Common myeloid progenitor, CD34-positive (primary cell): Measurements from ENCODE around the gene VKORC1L1.

Experiments
- CTCF ChIA-PET: fragments of 350-600 bp; sonication (Branson Sonifier 250); formaldehyde crosslinking; loops from one replicate; lab custom pipeline; 2021; ENCODE audit warnings: antibody characterized with exemption; lab: Charles Lee
- POLR2A ChIA-PET: fragments of 350-600 bp; sonication (Branson Sonifier 250); formaldehyde crosslinking; loops from one replicate; lab custom pipeline; 2021; ENCODE audit warnings: antibody characterized with exemption; lab: Charles Lee
- DNase-seq, 3 donors: peaks; one replicate each; pipeline versions ENCODE4 v3.0.0 to v3.0.0-alpha.2; 2013
- H3K27ac ChIP-seq, 2 experiments: 1 replicate in 1 of 2; 2 replicates in 1 of 2; pipeline ENCODE4 v1.7.0; 2013; ENCODE audit warnings: inconsistent platforms in 2 of 2, low read length in 2 of 2, mild to moderate bottlenecking in 2 of 2, low read depth in 1 of 2, moderate library complexity in 1 of 2; ENCODE audit not compliant: severe bottlenecking in 2 of 2, insufficient read depth in 1 of 2, poor library complexity in 1 of 2
- H3K27me3 ChIP-seq, 5 experiments: replicated peaks in 2 of 5; 1 replicate in 3 of 5; 2 replicates in 2 of 5; pipeline versions ENCODE4 v1.6.1 to v1.7.0; 2013; ENCODE audit warnings: low read length in 4 of 5, mild to moderate bottlenecking in 2 of 5, moderate library complexity in 2 of 5, inconsistent platforms in 1 of 5; ENCODE audit not compliant: insufficient read depth in 5 of 5, control insufficient read depth in 4 of 5
- H3K36me3 ChIP-seq, 4 experiments: 1 replicate in 2 of 4; 2 replicates in 2 of 4; pipeline versions ENCODE4 v1.6.1 to v1.7.0; 2013; ENCODE audit warnings: low read length in 3 of 4, control low read depth in 1 of 4, mild to moderate bottlenecking in 1 of 4; ENCODE audit not compliant: control insufficient read depth in 4 of 4, insufficient read depth in 4 of 4
- H3K4me1 ChIP-seq, 4 experiments: 1 replicate in 3 of 4; 2 replicates in 1 of 4; pipeline versions ENCODE4 v1.6.1 to v1.7.1; 2013; ENCODE audit warnings: low read length in 3 of 4, mild to moderate bottlenecking in 3 of 4, control low read depth in 1 of 4, inconsistent platforms in 1 of 4, moderate library complexity in 1 of 4; ENCODE audit not compliant: control insufficient read depth in 4 of 4, insufficient read depth in 4 of 4; ENCODE audit errors: control extremely low read depth in 1 of 4
- H3K4me3 ChIP-seq, 7 experiments: 1 replicate in 4 of 7; 2 replicates in 3 of 7; pipeline versions ENCODE4 v1.5.1 to v1.7.0; 2013; ENCODE audit warnings: mild to moderate bottlenecking in 7 of 7, low read length in 6 of 7, moderate library complexity in 6 of 7, inconsistent platforms in 2 of 7, low read depth in 2 of 7, control low read depth in 1 of 7; ENCODE audit not compliant: insufficient read depth in 4 of 7, control insufficient read depth in 1 of 7; ENCODE audit errors: extremely low read depth in 1 of 7
- H3K9me3 ChIP-seq, 5 experiments: 1 replicate in 4 of 5; 2 replicates in 1 of 5; pipeline versions ENCODE4 v1.6.1 to v1.7.1; 2013; ENCODE audit warnings: low read length in 4 of 5, mild to moderate bottlenecking in 2 of 5, inconsistent platforms in 1 of 5, low read depth in 1 of 5, moderate library complexity in 1 of 5; ENCODE audit not compliant: control insufficient read depth in 4 of 5, insufficient read depth in 2 of 5; ENCODE audit errors: control extremely low read depth in 1 of 5
- whole genome bisulfite sequencing: methylation state at CpG from one replicate; pipeline ENCODE4 v1.1.5; 2013; ENCODE audit not compliant: insufficient coverage; 5-methylcytosine and 5-hydroxymethylcytosine counted together

The VKORC1L1 gene

DNA sequence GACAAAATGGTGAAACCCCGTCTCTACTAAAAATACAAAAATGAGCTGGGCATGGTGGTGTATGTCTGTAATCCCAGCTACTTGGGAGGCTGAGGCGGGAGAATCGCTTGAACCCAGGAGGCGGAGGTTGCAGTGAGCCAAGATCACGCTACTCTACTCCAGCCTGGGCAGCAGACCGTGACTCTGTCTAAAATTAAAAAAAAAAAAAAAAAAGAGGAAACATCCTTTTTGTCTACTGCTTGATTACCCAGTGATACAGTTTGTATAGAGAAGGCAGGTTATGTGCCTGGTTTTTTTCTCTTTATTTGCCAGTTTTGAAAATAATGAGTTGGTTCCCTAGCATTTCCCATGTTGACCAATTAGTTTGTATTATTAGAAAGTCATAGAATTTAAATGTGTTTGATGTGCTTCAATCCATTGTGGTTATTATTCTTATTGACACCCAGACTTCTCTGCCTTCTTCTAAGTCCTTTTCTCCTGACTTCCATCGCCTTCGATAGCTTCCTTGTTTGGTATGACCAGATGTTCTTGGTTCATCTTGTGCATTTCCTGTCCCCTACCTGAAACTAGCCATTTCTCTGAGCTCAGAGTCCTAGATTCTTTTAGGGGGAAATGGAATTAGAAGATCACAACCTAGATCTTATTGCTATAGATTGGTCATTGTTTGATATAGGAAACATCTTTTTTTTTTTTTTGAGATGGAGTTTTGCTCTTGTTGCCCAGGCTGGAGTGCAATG, 43.2 kb downstream of the VKORC1L1 start:
- no peaks in the 10 kb centered on the region for H3K27me3 ChIP-seq
- DNase-seq, result no peak
- no peak overlapping the region for H3K27ac ChIP-seq
- H3K9me3 ChIP-seq, result no peaks in the 10 kb centered on the region
- no peak overlapping the region for H3K4me3 ChIP-seq
- CTCF ChIA-PET, result no interaction called here
- H3K4me1 ChIP-seq, result no peaks in the 10 kb centered on the region
- POLR2A ChIA-PET, result interaction anchor here (0.6 kb wide), 1 partner anchor 199 kb away, joined by 5 read pairs; the partner anchor contains the start of gene CRCP
- peaks cover 2 to 15% (median 3%) of the 10 kb centered on the region in 4 experiments for H3K36me3 ChIP-seq
- WGBS, result 96% methylated on average over 3 of the region's 8 CpGs

GRCh38 chr7:65923316-65923715, 50.4 kb downstream of the VKORC1L1 start:
- no peak for DNase-seq
- Histone ChIP-seq H3K27ac (no peak overlapping the region), H3K9me3 (no peaks in the 10 kb centered on the region), H3K36me3 (peaks cover 0 to 7% (median 4%) of the 10 kb centered on the region in 4 experiments), H3K4me1 (no peaks in the 10 kb centered on the region), H3K4me3 (no peak overlapping the region), H3K27me3 (no peaks in the 10 kb centered on the region)
- ChIA-PET CTCF (interaction anchor here (0.7 to 1.0 kb wide), 2 partner anchors 9 to 46 kb away, joined by 3 read pairs; no protein-coding TSS in a partner anchor), POLR2A (no interaction called here)
- WGBS, result 98% methylated on average over 4 of the region's 4 CpGs

DNA sequence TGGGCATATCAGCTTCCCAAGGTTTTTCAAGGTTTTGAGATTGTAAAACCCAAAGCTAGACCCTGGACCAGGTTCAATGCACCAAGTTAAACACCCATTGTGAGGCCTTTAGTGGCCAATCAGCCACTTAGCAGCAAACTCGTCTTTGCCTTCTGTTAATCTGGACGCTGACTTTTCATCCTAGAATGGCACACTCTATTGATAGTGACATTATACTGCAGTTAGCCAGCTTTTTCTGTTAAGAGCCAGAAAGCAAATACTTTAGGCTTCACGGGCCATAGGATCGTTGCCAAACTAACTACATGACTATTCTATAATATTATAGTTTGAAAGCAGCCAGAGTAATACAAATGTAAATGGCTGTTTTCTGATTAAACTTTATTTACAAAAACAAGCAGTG, 51.3 kb downstream of the VKORC1L1 start:
- Histone ChIP-seq H3K9me3 (no peaks in the 10 kb centered on the region), H3K4me1 (no peaks in the 10 kb centered on the region), H3K27me3 (no peaks in the 10 kb centered on the region), H3K27ac (no peak overlapping the region), H3K36me3 (peaks cover 2 to 4% (median 2%) of the 10 kb centered on the region in 4 experiments), H3K4me3 (no peak overlapping the region)
- WGBS, result 93% methylated on average over 2 of the region's 4 CpGs
- no peak for DNase-seq
- ChIA-PET CTCF (interaction anchor here (1.0 kb wide), 1 partner anchor 10 kb away, joined by 3 read pairs; no protein-coding TSS in a partner anchor), POLR2A (no interaction called here)

GRCh38 chr7:65925040-65925439, 52.2 kb downstream of the VKORC1L1 start:
- no peaks in the 10 kb centered on the region for H3K4me1 ChIP-seq
- H3K4me3 ChIP-seq, result no peak overlapping the region
- CTCF ChIA-PET, result no interaction called here
- no peak overlapping the region for H3K27ac ChIP-seq
- no peaks in the 10 kb centered on the region for H3K27me3 ChIP-seq
- H3K36me3 ChIP-seq, result peaks cover 0 to 3% (median 2%) of the 10 kb centered on the region in 4 experiments
- H3K9me3 ChIP-seq, result no peaks in the 10 kb centered on the region
- POLR2A ChIA-PET, result no interaction called here
- WGBS, result 93% methylated on average over 3 of the region's 3 CpGs
- DNase-seq, result no peak

- Histone ChIP-seq H3K4me3 (no peak overlapping the region), H3K36me3 (peaks cover 0 to 3% (median under 1%) of the 10 kb centered on the region in 4 experiments), H3K27me3 (no peaks in the 10 kb centered on the region), H3K4me1 (no peaks in the 10 kb centered on the region), H3K27ac (no peak overlapping the region), H3K9me3 (no peaks in the 10 kb centered on the region)
- DNase-seq, result no peak
- ChIA-PET CTCF (no interaction called here), POLR2A (no interaction called here)
Observed at GRCh38 chr7:65926588-65926987, 53.7 kb downstream of the VKORC1L1 start.

- no peaks in the 10 kb centered on the region for H3K27me3 ChIP-seq
- peak; percentile 72 to 90 (median 78) for DNase-seq
- H3K4me1 ChIP-seq, result no peaks in the 10 kb centered on the region
- CTCF ChIA-PET, result interaction anchor here (1.3 kb wide), 1 partner anchor 25 kb away, joined by 3 read pairs; no protein-coding TSS in a partner anchor
- 100% methylated on average over 1 of the region's 6 CpGs for WGBS
- POLR2A ChIA-PET, result no interaction called here
- no peak overlapping the region for H3K4me3 ChIP-seq
- peak overlapping the region in 1 of 2 experiments; percentile 62 for H3K27ac ChIP-seq
- peaks cover 0 to 3% (median under 1%) of the 10 kb centered on the region in 4 experiments for H3K36me3 ChIP-seq
- no peaks in the 10 kb centered on the region for H3K9me3 ChIP-seq
Observed at GRCh38 chr7:65927489-65928448, 54.9 kb downstream of the VKORC1L1 start.
